Suppressor macrophage (primary cell): ENCODE results near the gene BEST1.

Experiments
- DNase-seq, 4 experiments: peaks; one replicate each; pipeline ENCODE4 v3.0.0-alpha.2; 2020 to 2022
- total RNA-seq, 17 experiments: gene quantifications; one replicate each; lab custom pipeline; 2026; ENCODE audit warnings: mixed read lengths in 6 of 17, inconsistent platforms in 3 of 17; lab: John Stamatoyannopoulos, UW

BEST1 gene
- total RNA-seq = 11.7 to 48.0 (median 24.0) reads per million in 17 experiments

GRCh38 chr11:61950035-61950547 lies at the start of gene BEST1:
Gene BEST1, plus strand, starts transcription at chr11:61950351. Its CDS starts 1,456 bp downstream, at chr11:61951807.
- DNase-seq = no peak

- DNase-seq = peak in 1 of 4 experiments; percentile 18
Measured at GRCh38 chr11:61901397-61901796, 48.8 kb upstream of the BEST1 start.

DNA sequence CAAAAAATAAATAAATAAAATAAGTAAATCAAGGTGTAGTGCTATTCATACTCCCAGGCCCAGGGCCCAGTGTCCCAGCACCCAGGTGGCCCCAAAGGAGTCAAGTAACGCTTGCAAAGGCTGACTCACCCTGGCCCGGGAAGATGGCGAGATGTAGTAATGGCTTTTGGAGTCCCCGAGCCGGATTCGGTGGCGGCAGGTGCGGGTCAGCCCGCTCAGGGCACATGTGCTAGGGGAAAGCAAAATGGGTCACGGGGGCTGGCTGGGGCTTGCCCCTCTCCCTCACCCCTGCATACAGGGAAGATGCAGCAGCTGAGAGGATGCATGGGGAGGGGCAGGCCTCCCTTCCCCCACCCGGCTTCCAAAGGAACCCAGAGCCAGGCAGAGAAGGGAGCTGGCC lies 47.8 kb upstream of the BEST1 start:
- no peak for DNase-seq

GRCh38 chr11:61903845-61904244 lies 46.3 kb upstream of the BEST1 start:
- no peak for DNase-seq

DNA sequence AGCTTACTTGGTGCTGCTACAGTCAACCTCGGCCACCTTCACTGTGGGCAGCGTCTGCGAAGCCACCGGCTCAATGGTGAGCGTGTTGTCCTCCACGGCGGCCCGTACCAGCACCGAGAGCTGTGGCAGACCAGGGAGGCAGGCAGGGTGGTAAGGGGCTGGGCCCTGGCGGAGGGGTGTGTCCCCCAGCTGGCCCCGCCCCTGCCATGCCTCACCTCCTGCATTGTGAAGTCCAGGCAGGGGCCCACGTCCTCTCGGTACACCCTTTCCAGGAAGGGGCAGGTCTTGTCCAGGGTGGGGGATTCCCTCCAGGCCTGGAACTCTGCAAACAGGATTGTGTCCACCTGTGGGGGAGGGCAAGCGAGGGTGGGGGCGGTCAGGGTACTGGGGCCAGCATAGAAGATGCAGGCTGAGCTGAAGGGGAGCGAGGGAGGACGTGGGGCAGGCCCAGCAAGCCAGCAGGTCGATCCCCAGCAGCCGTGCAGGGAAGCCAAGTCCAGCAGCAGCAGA lies 45.6 kb upstream of the BEST1 start:
- DNase-seq = no peak

DNA sequence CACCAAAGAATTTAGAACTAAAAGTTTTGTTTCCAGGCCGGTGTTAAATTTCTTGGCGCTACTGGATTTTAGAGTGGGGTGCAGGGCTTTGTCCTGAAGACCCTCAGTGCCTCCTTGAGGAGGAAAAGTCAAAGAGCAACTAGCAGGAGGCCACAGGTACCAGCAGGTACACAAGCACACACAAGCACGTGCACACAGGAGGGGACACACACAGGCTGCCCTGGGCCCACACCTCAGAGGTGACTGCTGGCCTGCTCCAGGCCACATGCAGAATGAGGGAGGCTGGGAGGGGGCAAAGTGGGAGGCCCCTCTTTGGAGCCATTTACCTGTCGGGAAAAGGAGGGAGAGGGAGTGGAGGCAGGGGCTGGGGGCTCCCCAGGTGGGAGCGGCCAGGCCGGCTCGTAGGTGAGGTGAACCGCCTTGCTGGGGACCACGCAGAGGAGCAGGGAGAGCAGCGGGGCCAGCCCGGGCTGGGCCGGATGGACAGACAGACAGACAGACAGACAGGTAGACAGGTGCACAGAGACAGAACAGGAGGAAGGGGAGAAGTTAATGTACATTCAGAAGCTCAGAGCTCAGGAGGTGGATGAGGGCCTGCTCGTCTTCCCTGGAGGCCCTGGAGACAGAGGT lies 45.0 kb upstream of the BEST1 start:
- DNase-seq = no peak

GRCh38 chr11:61905801-61906521 lies 44.2 kb upstream of the BEST1 start:
- DNase-seq = no peak

- DNase-seq = no peak
Measured at GRCh38 chr11:61906522-61906909, 43.6 kb upstream of the BEST1 start.

DNA sequence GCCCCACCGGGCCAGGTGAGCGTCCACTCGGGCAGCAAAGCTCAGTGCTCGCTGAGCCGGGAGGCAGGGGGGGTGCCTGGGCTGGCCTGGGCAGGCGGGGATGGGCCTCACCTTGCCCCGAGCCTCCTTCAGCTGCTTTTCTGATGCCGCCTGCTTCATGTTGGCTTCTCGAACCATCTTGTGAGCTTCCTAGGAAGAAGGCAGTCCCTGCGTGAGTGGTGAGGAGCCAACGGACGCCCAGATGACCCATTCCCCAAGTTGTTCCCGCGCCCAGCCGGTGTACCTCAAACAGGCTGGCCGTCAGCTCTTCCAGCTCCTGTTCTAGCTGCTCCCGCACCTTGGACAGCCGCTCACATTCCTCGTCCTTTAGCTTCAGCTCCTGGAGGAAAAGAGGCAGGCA lies 42.9 kb upstream of the BEST1 start:
- no peak for DNase-seq

DNA sequence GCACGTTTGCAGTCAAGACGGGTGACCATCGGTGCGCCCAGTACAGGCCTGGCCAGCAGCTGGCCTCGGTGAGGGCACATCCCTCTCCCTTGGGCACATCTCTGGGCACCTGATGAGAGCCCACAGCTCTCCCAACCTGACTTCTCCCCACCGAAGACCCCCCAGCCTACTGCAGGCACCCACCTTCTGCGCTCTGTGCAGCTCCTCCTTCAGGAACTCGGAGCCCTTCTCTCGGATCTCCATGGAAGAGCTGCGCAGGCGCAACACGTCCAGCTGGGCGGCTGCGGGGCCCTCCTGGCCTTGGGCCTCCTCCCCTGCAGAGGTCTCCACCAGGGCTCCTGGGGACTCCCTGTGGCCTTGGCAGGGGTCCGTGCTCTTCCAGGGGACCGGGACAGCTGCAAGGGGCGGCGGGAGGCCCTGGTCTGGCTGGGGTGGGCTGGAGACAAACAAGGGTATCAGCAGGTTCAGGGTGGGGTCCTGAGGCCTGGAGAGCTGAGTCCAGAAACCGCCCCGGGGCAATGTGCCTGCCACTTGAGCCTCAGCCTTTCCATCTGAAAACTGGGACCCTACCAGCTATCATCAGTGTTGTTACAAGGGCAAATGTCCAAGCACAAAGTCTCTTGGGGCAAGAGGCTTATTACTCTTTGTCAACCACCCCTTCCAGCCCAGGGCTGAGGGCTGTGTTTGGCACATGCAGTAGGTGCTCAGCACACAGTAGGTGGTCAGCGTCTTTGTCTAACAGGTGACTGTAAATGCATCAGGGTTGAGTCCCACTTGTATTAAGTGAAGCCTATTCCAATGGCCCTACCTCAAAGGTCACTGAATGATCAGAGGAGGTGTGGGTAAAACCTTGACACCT lies 42.1 kb upstream of the BEST1 start:
- no peak for DNase-seq

- peak; percentile 44 to 82 (median 63) for DNase-seq
Measured at GRCh38 chr11:61908730-61909316, 41.3 kb upstream of the BEST1 start.

DNA sequence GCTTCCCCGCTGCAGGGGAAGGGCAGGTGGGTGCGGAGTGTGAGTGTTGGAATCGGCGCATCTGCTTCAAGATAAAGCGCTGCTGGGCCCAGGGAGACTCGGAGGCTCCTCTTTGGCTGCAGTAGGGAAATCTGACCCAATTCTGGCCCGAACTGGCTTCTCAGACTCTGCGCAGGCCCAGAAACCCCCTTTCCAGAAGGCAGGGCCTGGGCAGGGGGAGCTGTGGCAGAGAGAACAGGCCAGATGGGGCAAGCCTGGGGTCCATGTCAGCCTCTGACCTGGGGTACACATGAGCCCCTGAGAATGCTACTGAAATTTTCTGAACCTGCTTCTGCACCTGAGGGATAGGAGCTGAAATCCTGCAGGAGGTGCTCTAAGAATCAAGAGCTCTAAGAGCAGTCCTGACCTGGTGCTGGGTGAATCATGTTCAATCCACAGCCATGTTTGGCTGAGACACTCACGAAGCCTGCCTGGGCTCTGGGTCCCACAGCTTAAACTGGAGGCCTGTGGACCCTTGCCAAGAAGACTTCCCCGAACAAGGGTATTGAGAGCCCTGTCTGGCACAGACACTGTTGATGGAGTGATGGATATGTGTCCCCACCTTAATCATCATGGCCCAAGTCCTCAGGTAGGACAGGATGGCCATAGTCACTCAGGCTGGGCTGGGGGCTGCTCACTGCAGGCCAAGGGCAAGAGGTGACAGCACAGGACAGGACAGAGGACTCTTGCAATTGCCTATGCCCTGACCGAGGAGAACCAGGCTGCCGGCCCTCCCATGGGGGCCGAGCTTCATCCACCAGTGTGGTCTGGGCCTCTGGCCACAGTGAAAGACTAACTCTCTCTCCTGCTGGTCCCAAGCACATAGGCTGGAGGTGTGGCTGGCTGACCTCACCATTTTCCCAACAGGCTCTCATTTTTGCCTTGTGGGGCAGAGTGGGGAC lies 39.7 kb upstream of the BEST1 start:
- peak in 1 of 4 experiments; percentile 1 for DNase-seq

DNA sequence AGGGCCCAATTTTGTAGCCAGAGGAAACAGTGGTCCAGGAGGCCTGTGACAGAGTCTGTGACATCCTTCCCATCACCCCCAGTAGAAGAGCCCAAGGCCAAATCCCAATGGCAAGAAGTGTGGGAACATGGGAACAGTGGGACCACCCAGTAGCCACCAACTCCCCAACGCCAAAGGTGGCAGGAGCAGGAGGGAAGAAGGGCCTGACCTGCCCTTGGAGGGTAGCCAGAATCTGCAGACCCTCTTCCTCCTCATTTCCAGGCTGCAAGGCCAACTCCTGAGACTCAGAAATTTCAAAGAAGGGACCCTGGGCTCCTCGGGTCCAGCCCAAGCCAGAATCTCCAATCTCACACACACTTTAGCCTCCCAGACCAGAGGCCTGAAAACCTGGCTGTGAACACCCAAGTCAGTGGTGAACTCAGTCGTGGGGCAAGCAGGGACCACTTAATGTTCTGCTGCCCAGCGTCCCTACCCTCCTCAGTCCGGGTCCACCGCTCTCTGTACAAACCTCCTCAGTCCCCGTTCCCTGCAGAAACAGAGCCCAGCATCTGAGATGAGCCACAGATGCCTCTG lies 38.9 kb upstream of the BEST1 start:
- DNase-seq = peak in 1 of 4 experiments; percentile 0

GRCh38 chr11:61911701-61912529 lies 38.2 kb upstream of the BEST1 start:
- DNase-seq = peak in 1 of 4 experiments; percentile 30

GRCh38 chr11:61912530-61912898 lies 37.6 kb upstream of the BEST1 start:
- peak; percentile 82 to 93 (median 90) for DNase-seq

DNA sequence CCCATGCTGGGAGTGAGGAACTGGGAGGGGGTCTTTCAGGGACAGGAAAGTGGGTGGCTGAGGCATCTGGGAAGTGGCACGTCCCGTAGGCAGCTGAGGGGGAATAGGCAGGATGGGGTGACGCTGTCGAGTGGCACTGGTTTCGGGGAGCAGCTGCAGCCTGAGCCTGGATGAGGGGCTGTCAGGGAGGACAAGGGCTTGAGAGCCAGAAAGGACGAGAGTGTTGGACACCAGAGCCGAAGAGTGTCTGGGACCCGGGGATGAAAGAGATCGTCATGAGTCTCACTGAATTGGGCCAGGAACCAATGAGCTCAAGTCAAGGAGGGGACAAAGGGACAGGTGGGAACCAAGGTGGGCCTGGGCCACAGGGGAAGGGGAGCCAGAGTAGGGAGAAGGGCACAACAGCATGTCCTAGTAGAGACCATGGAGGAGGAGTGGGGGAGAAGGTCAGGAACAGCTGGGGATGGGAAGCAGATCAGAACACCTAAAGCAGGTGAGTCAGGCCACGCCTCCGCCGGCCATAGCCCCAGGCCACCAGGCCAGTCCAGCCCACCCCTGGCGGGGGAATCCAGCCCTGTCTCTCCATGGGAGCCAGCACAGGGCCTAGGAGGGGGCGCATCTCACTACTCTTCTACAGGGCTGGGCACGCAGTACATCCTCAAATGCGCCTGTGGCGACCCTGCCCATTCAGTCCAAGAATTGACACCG lies 37.0 kb upstream of the BEST1 start:
- peak in 2 of 4 experiments; percentile 23 to 36 for DNase-seq

- peak in 1 of 4 experiments; percentile 2 for DNase-seq
Measured at GRCh38 chr11:61913699-61914395, 36.3 kb upstream of the BEST1 start.

- peak in 1 of 4 experiments; percentile 2 for DNase-seq
Measured at GRCh38 chr11:61914471-61915171, 35.5 kb upstream of the BEST1 start.
